GM19238 (cell line): ENCODE results near the gene TRMT61B.

ENCODE experiments used
- DNase-seq: peaks from one replicate; pipeline ENCODE4 v3.0.0; 2011; ENCODE audit warnings: low spot score; ENCODE audit not compliant: insufficient read length

Gene TRMT61B

GRCh38 chr2:28855977-28856376 is 14.1 kb downstream of the TRMT61B start:
- no peak for DNase-seq

- DNase-seq = no peak
These were observed 14.9 kb downstream of the TRMT61B start for GRCh38 chr2:28855193-28855592.

- DNase-seq = no peak
These were observed 28.1 kb downstream of the TRMT61B start for GRCh38 chr2:28842042-28842441.

GRCh38 chr2:28838971-28839370 is 31.1 kb downstream of the TRMT61B start:
- no peak for DNase-seq

GRCh38 chr2:28835781-28836180 is 34.3 kb downstream of the TRMT61B start:
- no peak for DNase-seq

- no peak for DNase-seq
These were observed 36.2 kb downstream of the TRMT61B start for GRCh38 chr2:28833740-28834470.

- no peak for DNase-seq
These were observed 41.7 kb downstream of the TRMT61B start for GRCh38 chr2:28828382-28828781.

GRCh38 chr2:28824870-28825269 is 45.2 kb downstream of the TRMT61B start:
- no peak for DNase-seq

- no peak for DNase-seq
These were observed 45.9 kb downstream of the TRMT61B start for GRCh38 chr2:28824207-28824606.

- no peak for DNase-seq
These were observed 48.1 kb downstream of the TRMT61B start for GRCh38 chr2:28822036-28822435.

- no peak for DNase-seq
These were observed 48.7 kb downstream of the TRMT61B start for GRCh38 chr2:28821295-28821958.

- no peak for DNase-seq
These were observed 52.1 kb downstream of the TRMT61B start for GRCh38 chr2:28818053-28818452.

- peak; percentile 74 for DNase-seq
These were observed 59.5 kb downstream of the TRMT61B start, which contains the start of gene SPDYA for GRCh38 chr2:28810384-28811285. TSS of gene SPDYA (plus strand) at chr2:28810834. CDS start at chr2:28816015, 5,181 bp downstream.

GRCh38 chr2:28809927-28810326 is 60.2 kb downstream of the TRMT61B start:
- DNase-seq = no peak

- no peak for DNase-seq
These were observed 67.1 kb downstream of the TRMT61B start for GRCh38 chr2:28802975-28803429.

GRCh38 chr2:28801726-28802125 is 68.4 kb downstream of the TRMT61B start:
- no peak for DNase-seq
